Parathyroid adenoma (tissue), 2 donors: ENCODE data around the gene BEGAIN.

Experiments used
- H2AFZ ChIP-seq: fragments of 300-600 bp; sonication (generic); one replicate; pipeline ENCODE4 v1.7.0; 2017; ENCODE audit warnings: antibody characterized with exemption, mild to moderate bottlenecking
- H3K27ac ChIP-seq: fragments of 300-600 bp; sonication (generic); one replicate; pipeline ENCODE4 v1.7.0; 2017
- H3K27me3 ChIP-seq: fragments of 300-600 bp; sonication (generic); one replicate; pipeline ENCODE4 v1.7.0; 2017; ENCODE audit warnings: low read length; ENCODE audit not compliant: control insufficient read depth, insufficient read depth
- H3K36me3 ChIP-seq: fragments of 300-600 bp; sonication (generic); one replicate; pipeline ENCODE4 v1.7.0; 2017; ENCODE audit warnings: low read length; ENCODE audit not compliant: control insufficient read depth, insufficient read depth
- H3K4me1 ChIP-seq: fragments of 300-600 bp; sonication (generic); one replicate; pipeline ENCODE4 v1.7.0; 2017; ENCODE audit warnings: control low read depth
- H3K4me2 ChIP-seq: fragments of 300-600 bp; sonication (generic); one replicate; pipeline ENCODE4 v1.7.0; 2017; ENCODE audit warnings: low read length
- H3K4me3 ChIP-seq: fragments of 300-600 bp; sonication (generic); one replicate; pipeline ENCODE4 v1.7.0; 2017; ENCODE audit warnings: low read depth, low read length
- H3K79me2 ChIP-seq: fragments of 300-600 bp; sonication (generic); one replicate; pipeline ENCODE4 v1.7.0; 2017; ENCODE audit warnings: control low read depth
- H3K9ac ChIP-seq: fragments of 300-600 bp; sonication (generic); one replicate; pipeline ENCODE4 v1.7.0; 2017; ENCODE audit warnings: mild to moderate bottlenecking
- H3K9me3 ChIP-seq: fragments of 300-600 bp; sonication (generic); one replicate; pipeline ENCODE4 v1.7.0; 2017; ENCODE audit warnings: low read length; ENCODE audit not compliant: control insufficient read depth
- CTCF ChIP-seq: fragments of 300-600 bp; sonication (generic); IDR thresholded peaks from one replicate; pipeline ENCODE4 v1.7.0; 2017; ENCODE audit warnings: antibody characterized with exemption, mild to moderate bottlenecking
- donor health status: primary hyperparathyroidism.

BEGAIN gene

GRCh38 chr14:100619396-100620254 is 32.4 kb upstream of the BEGAIN start:
- H3K27me3 ChIP-seq: no peaks in the 10 kb centered on the region
- H3K4me1 ChIP-seq: no peaks in the 10 kb centered on the region
- H3K36me3 ChIP-seq: no peaks in the 10 kb centered on the region
- H3K4me2 ChIP-seq: no peak overlapping the region
- no peaks in the 10 kb centered on the region for H3K79me2 ChIP-seq
- H3K4me3 ChIP-seq: no peak overlapping the region
- H3K9me3 ChIP-seq: no peaks in the 10 kb centered on the region
- no peak overlapping the region for H3K9ac ChIP-seq
- TF ChIP-seq CTCF: no peak
- H2AFZ ChIP-seq: no peak overlapping the region
- H3K27ac ChIP-seq: no peak overlapping the region

- Histone ChIP-seq H3K4me1 (no peaks in the 10 kb centered on the region), H3K4me3 (no peak overlapping the region), H3K9ac (no peak overlapping the region), H3K36me3 (no peaks in the 10 kb centered on the region), H3K27ac (no peak overlapping the region), H2AFZ (no peak overlapping the region), H3K27me3 (no peaks in the 10 kb centered on the region), H3K79me2 (no peaks in the 10 kb centered on the region), H3K4me2 (no peak overlapping the region), H3K9me3 (no peaks in the 10 kb centered on the region)
- no peak for TF ChIP-seq CTCF
Measured at GRCh38 chr14:100618763-100619320, 31.6 kb upstream of the BEGAIN start.

DNA sequence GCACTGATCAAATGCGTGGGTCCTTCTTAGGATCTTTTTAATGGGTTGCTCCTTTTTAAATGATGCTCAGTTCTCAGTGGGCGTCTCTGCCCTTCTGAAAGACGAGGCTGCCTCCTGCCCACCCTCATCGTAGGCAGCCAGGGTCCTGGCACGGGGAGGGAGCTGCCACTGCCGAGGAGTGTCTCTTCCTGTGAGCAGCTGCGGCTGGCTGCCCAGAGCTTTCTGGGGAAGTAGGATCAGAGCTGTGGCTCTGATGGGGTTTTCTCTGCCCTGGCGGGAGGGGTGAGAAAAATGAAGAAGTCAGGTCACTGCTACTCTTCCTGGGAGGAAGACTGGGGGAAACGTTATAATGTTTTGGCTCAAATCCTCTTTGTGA is 31.1 kb upstream of the BEGAIN start:
- Histone ChIP-seq H2AFZ (no peak overlapping the region), H3K9me3 (no peaks in the 10 kb centered on the region), H3K9ac (no peak overlapping the region), H3K27ac (no peak overlapping the region), H3K79me2 (no peaks in the 10 kb centered on the region), H3K27me3 (no peaks in the 10 kb centered on the region), H3K4me3 (no peak overlapping the region), H3K4me2 (no peak overlapping the region), H3K36me3 (no peaks in the 10 kb centered on the region), H3K4me1 (no peaks in the 10 kb centered on the region)
- TF ChIP-seq CTCF: no peak

GRCh38 chr14:100617410-100618317 is 30.4 kb upstream of the BEGAIN start:
- no peak overlapping the region for H3K27ac ChIP-seq
- H3K4me1 ChIP-seq: no peaks in the 10 kb centered on the region
- H3K9me3 ChIP-seq: no peaks in the 10 kb centered on the region
- H3K36me3 ChIP-seq: no peaks in the 10 kb centered on the region
- H3K9ac ChIP-seq: no peak overlapping the region
- no peak overlapping the region for H2AFZ ChIP-seq
- H3K79me2 ChIP-seq: no peaks in the 10 kb centered on the region
- H3K4me2 ChIP-seq: no peak overlapping the region
- TF ChIP-seq CTCF: no peak
- no peak overlapping the region for H3K4me3 ChIP-seq
- no peaks in the 10 kb centered on the region for H3K27me3 ChIP-seq
